Activated T-helper 1 cell treated with anti-CD3 and anti-CD28 coated beads, Interleukin-12 subunit alpha, Interleukin-12 subunit beta, Interleukin-2, Interleukin-4 antibody, amounts not matched to agents 30 ng/mL and 10 ng/mL and 1 ng/mL, durations not matched to agents 14 hours and 24 hours and 36 hours (primary cell): ENCODE results near the gene MAPK11. TPM values are rescaled to one million over a fixed set of nuclear protein-coding genes. Genes with fewer than 3 reads are reported as not detected.

Source experiments
- DNase-seq: peaks from one replicate; pipeline ENCODE4 v3.0.0; 2021; ENCODE audit warnings: low spot score
- H3K27ac Mint-ChIP-seq: one replicate; pipeline ENCODE4 v1.8.0; 2021; ENCODE audit warnings: mild to moderate bottlenecking, mixed read lengths
- H3K27me3 Mint-ChIP-seq: one replicate; pipeline ENCODE4 v1.8.0; 2022; ENCODE audit warnings: mild to moderate bottlenecking, moderate library complexity, mixed read lengths; ENCODE audit not compliant: insufficient read depth
- H3K36me3 Mint-ChIP-seq: one replicate; pipeline ENCODE4 v1.8.0; 2021; ENCODE audit warnings: low read depth, mixed read lengths
- H3K4me1 Mint-ChIP-seq: one replicate; pipeline ENCODE4 v1.8.0; 2021; ENCODE audit warnings: low read depth, mixed read lengths
- H3K4me3 Mint-ChIP-seq: one replicate; pipeline ENCODE4 v1.8.0; 2021; ENCODE audit warnings: mild to moderate bottlenecking, moderate library complexity, mixed read lengths
- H3K9me3 Mint-ChIP-seq: one replicate; pipeline ENCODE4 v1.8.0; 2021; ENCODE audit warnings: mixed read lengths
- intact Hi-C: fragments of 100-400 bp; cut with micrococcal nuclease; formaldehyde crosslinking; loops from one replicate; pipeline ENCODE4 v1.15.1; 2024
- total RNA-seq: library from RNA; stranded (reverse); gene quantifications from 2 replicates; pipeline ENCODE4 v1.2.3, GENCODE V29; 2022

MAPK11 gene
- total RNA-seq, 1 donor from 2014 or later: 28.9 TPM

- Mint-ChIP-seq H3K9me3 (no peaks in the 10 kb centered on the region), H3K27me3 (no peaks in the 10 kb centered on the region), H3K4me3 (no peak overlapping the region), H3K36me3 (no peaks in the 10 kb centered on the region), H3K4me1 (no peaks in the 10 kb centered on the region), H3K27ac (no peak overlapping the region)
- no peak for DNase-seq
- intact Hi-C loops: no loop called here
Observed at GRCh38 chr22:50284479-50284878, 14.3 kb upstream of the MAPK11 start.

DNA sequence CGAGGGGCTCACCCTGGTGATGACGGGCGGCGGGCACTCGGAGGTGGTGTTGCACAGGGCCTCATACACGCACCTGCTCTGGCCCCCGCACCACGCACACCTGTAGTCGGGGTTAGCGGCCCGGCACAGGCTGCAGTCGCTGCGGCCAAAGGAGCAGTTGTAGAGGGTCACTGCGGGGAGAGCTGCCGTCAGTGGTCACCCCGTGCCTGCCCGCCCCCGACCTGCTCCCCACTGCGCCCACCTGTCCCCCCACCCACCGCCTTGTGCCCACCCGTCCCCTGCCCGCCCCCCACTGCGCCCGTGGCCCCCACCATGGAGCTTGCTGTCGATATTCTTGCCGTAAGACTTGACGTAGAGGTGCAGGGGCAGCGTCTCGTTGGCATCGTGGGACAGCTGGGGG, 13.6 kb upstream of the MAPK11 start:
- Mint-ChIP-seq H3K4me3 (no peak overlapping the region), H3K27me3 (no peaks in the 10 kb centered on the region), H3K9me3 (no peaks in the 10 kb centered on the region), H3K36me3 (no peaks in the 10 kb centered on the region), H3K4me1 (no peaks in the 10 kb centered on the region), H3K27ac (no peak overlapping the region)
- no peak for DNase-seq
- intact Hi-C loops: no loop called here

GRCh38 chr22:50282361-50283155, 12.4 kb upstream of the MAPK11 start:
- Mint-ChIP-seq H3K36me3 (no peaks in the 10 kb centered on the region), H3K27me3 (no peaks in the 10 kb centered on the region)

DNA sequence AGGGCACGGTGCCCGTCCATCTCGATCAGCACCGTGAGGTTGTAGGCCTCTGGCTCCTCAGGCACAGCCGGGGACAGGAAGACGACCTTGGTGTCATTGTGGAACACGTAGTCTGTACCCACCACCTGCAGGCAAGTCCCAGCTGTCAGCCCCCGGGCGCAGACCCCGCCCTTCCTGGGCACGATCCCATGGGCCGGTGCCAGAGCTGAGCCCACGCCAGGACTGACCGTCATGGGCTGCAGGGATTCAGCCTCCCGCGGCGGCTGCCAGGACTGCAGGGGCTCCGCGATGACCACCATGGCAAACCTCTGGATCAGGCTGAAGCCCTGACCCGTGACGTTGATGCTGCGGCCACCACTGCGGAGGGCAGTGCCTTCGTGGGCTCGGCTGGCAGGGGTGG, 11.8 kb upstream of the MAPK11 start:
- no peak overlapping the region for H3K4me3 Mint-ChIP-seq
- no peaks in the 10 kb centered on the region for H3K9me3 Mint-ChIP-seq
- intact Hi-C loops: no loop called here
- H3K4me1 Mint-ChIP-seq: no peaks in the 10 kb centered on the region
- DNase-seq: no peak
- H3K27ac Mint-ChIP-seq: no peak overlapping the region
- H3K36me3 Mint-ChIP-seq: no peaks in the 10 kb centered on the region
- no peaks in the 10 kb centered on the region for H3K27me3 Mint-ChIP-seq

More at GRCh38 chr22:50282361-50283155, 12.4 kb upstream of the MAPK11 start:
- Mint-ChIP-seq H3K27ac (no peak overlapping the region), H3K4me3 (no peak overlapping the region), H3K9me3 (no peaks in the 10 kb centered on the region), H3K4me1 (no peaks in the 10 kb centered on the region)
- DNase-seq: no peak
- intact Hi-C loops: no loop called here

DNA sequence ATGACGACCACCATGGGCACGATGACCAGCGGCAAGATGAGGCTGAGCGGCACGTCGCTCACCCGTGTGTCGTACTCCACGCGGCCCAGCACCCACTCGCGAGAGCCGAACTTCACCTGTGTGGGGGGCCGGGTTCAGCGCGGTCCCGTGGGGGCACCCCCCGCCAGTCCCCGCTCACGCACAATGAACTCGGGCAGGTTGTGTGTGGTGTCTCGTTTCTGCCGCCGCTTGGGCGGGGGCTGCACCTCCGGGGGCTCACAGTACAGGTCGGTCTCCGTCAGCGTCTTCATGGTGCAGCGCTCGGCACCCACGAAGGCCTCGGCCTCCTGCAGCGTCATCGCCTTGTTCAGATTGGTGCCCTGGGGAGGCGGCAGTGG, 11.2 kb upstream of the MAPK11 start:
- no peaks in the 10 kb centered on the region for H3K27me3 Mint-ChIP-seq
- intact Hi-C loops: no loop called here

GRCh38 chr22:50280708-50281383, 10.7 kb upstream of the MAPK11 start:
- Mint-ChIP-seq H3K4me1 (no peaks in the 10 kb centered on the region), H3K27me3 (no peaks in the 10 kb centered on the region), H3K9me3 (no peaks in the 10 kb centered on the region), H3K4me3 (no peak overlapping the region), H3K27ac (no peak overlapping the region), H3K36me3 (no peaks in the 10 kb centered on the region)
- intact Hi-C loops: no loop called here
- no peak for DNase-seq

More for the DNA sequence above, 11.2 kb upstream of the MAPK11 start:
- Mint-ChIP-seq H3K27ac (no peak overlapping the region), H3K9me3 (no peaks in the 10 kb centered on the region), H3K4me1 (no peaks in the 10 kb centered on the region), H3K4me3 (no peak overlapping the region), H3K36me3 (no peaks in the 10 kb centered on the region)
- DNase-seq: no peak

GRCh38 chr22:50280022-50280707, 10.0 kb upstream of the MAPK11 start:
- Mint-ChIP-seq H3K9me3 (no peaks in the 10 kb centered on the region), H3K4me1 (no peaks in the 10 kb centered on the region), H3K27me3 (no peaks in the 10 kb centered on the region), H3K27ac (no peak overlapping the region), H3K36me3 (no peaks in the 10 kb centered on the region), H3K4me3 (no peak overlapping the region)
- DNase-seq: no peak
- intact Hi-C loops: no loop called here

DNA sequence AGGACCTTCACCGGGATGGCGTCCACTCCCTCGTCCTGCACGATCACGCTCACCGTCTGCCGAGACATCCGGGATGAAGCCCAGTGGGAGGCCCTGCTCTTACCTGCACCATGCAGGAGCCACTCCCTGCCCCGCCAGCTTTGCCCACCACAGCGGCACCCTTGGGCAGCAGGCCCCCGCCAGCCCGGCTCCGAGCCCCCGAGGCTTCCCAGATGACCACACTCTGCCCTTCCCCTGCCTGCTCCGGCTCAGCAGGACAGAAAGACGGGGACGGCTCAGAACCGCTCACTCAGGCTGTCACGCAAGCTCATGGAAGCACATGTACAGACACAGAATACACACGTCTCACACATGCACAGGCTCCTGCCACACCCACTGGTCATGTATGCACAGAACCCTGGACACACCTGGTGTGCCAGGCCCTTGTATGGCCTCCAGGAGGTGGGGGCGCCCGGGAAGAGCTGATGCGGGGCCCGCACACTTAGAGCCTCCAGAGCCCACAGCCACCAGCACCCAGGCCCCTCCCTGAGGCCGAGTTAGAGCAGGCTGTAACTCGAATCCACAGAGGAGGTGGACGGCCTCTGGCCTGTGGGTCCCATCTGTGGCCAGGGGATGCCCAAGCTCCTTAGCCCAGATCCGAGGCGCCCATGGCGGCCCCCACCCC, 8.9 kb upstream of the MAPK11 start:
- Mint-ChIP-seq H3K36me3 (no peaks in the 10 kb centered on the region), H3K4me3 (no peak overlapping the region), H3K4me1 (peaks cover 2% of the 10 kb centered on the region), H3K27me3 (no peaks in the 10 kb centered on the region), H3K27ac (no peak overlapping the region), H3K9me3 (no peaks in the 10 kb centered on the region)
- DNase-seq: no peak
- intact Hi-C loops: no loop called here

DNA sequence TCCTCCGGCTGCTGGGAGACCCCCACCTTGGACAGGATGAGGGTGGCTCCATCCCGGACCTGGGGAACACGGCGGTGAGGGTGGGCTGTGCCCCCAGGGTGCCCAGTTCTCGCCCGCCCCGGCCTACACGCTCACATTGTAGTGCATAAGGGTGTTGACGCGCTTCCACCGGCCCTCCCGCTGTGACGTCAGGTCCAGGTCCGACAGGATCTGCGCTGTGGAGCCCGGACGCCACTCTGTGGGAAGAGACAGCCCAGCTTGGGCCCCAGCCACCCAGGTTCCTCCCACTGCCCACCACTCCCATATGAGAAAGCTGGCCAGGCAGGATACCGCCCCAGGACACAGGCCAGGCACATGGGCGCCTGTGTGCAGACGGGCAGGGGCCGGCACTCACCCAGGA, 8.3 kb upstream of the MAPK11 start:
- no peak for DNase-seq
- intact Hi-C loops: no loop called here
- H3K4me3 Mint-ChIP-seq: no peak overlapping the region
- H3K27ac Mint-ChIP-seq: no peak overlapping the region
- H3K9me3 Mint-ChIP-seq: no peaks in the 10 kb centered on the region
- H3K4me1 Mint-ChIP-seq: peaks cover 6% of the 10 kb centered on the region
- no peaks in the 10 kb centered on the region for H3K27me3 Mint-ChIP-seq
- H3K36me3 Mint-ChIP-seq: no peaks in the 10 kb centered on the region

- Mint-ChIP-seq H3K27ac (no peak overlapping the region), H3K4me3 (no peak overlapping the region), H3K4me1 (peaks cover 6% of the 10 kb centered on the region), H3K27me3 (peaks cover 3% of the 10 kb centered on the region), H3K36me3 (no peaks in the 10 kb centered on the region), H3K9me3 (no peaks in the 10 kb centered on the region)
- intact Hi-C loops: no loop called here
- DNase-seq: no peak
Observed at GRCh38 chr22:50277761-50278160, 7.6 kb upstream of the MAPK11 start.

DNA sequence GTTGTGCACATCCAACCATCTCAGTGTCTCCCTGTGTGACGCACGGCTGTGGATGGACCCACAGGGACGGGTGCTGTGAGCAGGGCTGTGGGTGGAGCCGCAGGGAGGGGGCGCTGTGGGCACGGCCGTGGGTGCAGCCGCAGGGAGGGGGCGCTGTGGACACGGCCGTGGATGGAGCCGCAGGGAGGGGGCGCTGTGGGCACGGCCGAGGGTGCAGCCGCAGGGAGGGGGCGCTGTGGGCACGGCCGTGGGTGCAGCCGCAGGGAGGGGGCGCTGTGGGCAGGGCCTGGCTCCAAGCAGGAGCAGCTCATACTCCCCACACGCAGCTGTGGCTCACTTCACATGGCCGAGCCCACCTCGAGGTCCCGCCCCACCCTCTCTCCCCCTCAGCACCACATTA, 6.0 kb upstream of the MAPK11 start:
- Mint-ChIP-seq H3K4me1 (peaks cover 6% of the 10 kb centered on the region), H3K27ac (no peak overlapping the region), H3K36me3 (no peaks in the 10 kb centered on the region), H3K4me3 (no peak overlapping the region), H3K27me3 (peaks cover 8% of the 10 kb centered on the region), H3K9me3 (no peaks in the 10 kb centered on the region)
- intact Hi-C loops: no loop called here
- DNase-seq: no peak

- Mint-ChIP-seq H3K4me1 (peaks cover 6% of the 10 kb centered on the region), H3K36me3 (no peaks in the 10 kb centered on the region), H3K27me3 (peaks cover 8% of the 10 kb centered on the region), H3K27ac (no peak overlapping the region), H3K9me3 (no peaks in the 10 kb centered on the region), H3K4me3 (no peak overlapping the region)
- intact Hi-C loops: no loop called here
- no peak for DNase-seq
Observed at GRCh38 chr22:50275181-50276055, 5.2 kb upstream of the MAPK11 start.
